Mononuclear cell (primary cell): ENCODE results near the gene WFIKKN1. TPM values are rescaled to one million over a fixed set of nuclear protein-coding genes. Genes with fewer than 3 reads are reported as not detected.

ENCODE experiments used
- H3K27me3 ChIP-seq: 2 replicates; pipeline ENCODE4 v1.6.0; 2011; ENCODE audit warnings: low read length, control low read depth; ENCODE audit not compliant: insufficient read depth
- H3K4me1 ChIP-seq: 2 replicates; pipeline ENCODE4 v1.5.1; 2011; ENCODE audit warnings: mild to moderate bottlenecking, low read length, control low read depth; ENCODE audit not compliant: insufficient read depth
- H3K4me3 ChIP-seq: 2 replicates; pipeline ENCODE4 v1.5.1; 2011; ENCODE audit warnings: mild to moderate bottlenecking, low read length, moderate library complexity
- H3K9me3 ChIP-seq: 2 replicates; pipeline ENCODE4 v1.5.1; 2011; ENCODE audit warnings: low read depth, mild to moderate bottlenecking, control low read depth, low read length
- total RNA-seq: library from RNA; depleted of rRNA; stranded (reverse); fragments of >200 nt; gene quantifications from one replicate; pipeline ENCODE4 v1.2.3, GENCODE V29; 2012

WFIKKN1 gene
- total RNA-seq, 1 donor: 0.31 TPM

- no peak within 1 kb of the TSS for H3K4me3 ChIP-seq
These were observed 44.4 kb downstream of the WFIKKN1 start, which contains the start of gene RHBDL1 for GRCh38 chr16:674968-675883. TSS of gene RHBDL1 (plus strand) at chr16:675671. CDS start at chr16:675791, 120 bp downstream.

GRCh38 chr16:675884-676564 is 45.2 kb downstream of the WFIKKN1 start:
- no peaks in the 10 kb centered on the region for H3K9me3 ChIP-seq
- peaks cover 21% of the 10 kb centered on the region for H3K4me1 ChIP-seq
- H3K27me3 ChIP-seq: no peaks in the 10 kb centered on the region
- no peak overlapping the region for H3K4me3 ChIP-seq

More at GRCh38 chr16:674968-675883, 44.4 kb downstream of the WFIKKN1 start, which contains the start of gene RHBDL1:
- Histone ChIP-seq H3K27me3 (no peaks in the 10 kb centered on the region), H3K4me1 (peaks cover 16% of the 10 kb centered on the region), H3K9me3 (no peaks in the 10 kb centered on the region)

- H3K4me3 ChIP-seq: no peak overlapping the region
- peaks cover 26% of the 10 kb centered on the region for H3K4me1 ChIP-seq
- no peaks in the 10 kb centered on the region for H3K9me3 ChIP-seq
- no peaks in the 10 kb centered on the region for H3K27me3 ChIP-seq
These were observed 45.7 kb downstream of the WFIKKN1 start for GRCh38 chr16:676565-676902.

- Histone ChIP-seq H3K9me3 (no peaks in the 10 kb centered on the region), H3K27me3 (no peaks in the 10 kb centered on the region), H3K4me1 (peaks cover 30% of the 10 kb centered on the region), H3K4me3 (no peak overlapping the region)
These were observed 46.1 kb downstream of the WFIKKN1 start for GRCh38 chr16:676913-677312.

DNA sequence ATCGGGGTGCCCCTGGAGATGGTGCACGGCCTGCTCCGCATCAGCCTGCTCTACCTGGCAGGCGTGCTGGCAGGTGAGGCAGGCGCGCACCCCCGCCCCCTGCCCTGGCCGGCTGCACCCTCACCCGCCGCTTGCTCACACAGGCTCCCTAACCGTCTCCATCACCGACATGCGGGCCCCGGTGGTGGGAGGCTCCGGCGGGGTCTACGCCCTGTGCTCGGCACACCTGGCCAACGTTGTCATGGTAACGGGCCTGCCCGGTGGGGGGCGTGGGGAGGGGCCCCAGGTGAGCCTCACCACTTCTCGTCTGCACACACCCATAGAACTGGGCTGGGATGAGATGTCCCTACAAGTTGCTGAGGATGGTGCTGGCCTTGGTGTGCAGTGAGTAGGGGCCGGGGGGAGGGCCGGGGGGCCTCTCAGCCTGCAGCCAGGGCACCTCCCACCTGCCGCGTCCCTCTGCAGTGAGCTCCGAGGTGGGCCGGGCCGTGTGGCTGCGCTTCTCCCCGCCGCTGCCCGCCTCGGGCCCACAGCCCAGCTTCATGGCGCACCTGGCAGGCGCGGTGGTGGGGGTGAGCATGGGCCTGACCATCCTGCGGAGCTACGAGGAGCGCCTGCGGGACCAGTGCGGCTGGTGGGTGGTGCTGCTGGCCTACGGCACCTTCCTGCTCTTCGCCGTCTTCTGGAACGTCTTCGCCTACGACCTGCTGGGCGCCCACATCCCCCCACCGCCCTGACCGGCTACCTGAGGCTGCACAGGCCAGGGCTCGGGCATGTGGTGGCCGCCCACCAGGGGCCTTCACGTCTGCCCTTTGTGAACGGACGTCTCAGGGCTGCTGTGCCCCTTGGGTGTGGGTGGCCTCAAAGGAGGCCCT is 46.8 kb downstream of the WFIKKN1 start:
- no peaks in the 10 kb centered on the region for H3K9me3 ChIP-seq
- H3K4me1 ChIP-seq: peaks cover 35% of the 10 kb centered on the region
- no peak overlapping the region for H3K4me3 ChIP-seq
- no peaks in the 10 kb centered on the region for H3K27me3 ChIP-seq

DNA sequence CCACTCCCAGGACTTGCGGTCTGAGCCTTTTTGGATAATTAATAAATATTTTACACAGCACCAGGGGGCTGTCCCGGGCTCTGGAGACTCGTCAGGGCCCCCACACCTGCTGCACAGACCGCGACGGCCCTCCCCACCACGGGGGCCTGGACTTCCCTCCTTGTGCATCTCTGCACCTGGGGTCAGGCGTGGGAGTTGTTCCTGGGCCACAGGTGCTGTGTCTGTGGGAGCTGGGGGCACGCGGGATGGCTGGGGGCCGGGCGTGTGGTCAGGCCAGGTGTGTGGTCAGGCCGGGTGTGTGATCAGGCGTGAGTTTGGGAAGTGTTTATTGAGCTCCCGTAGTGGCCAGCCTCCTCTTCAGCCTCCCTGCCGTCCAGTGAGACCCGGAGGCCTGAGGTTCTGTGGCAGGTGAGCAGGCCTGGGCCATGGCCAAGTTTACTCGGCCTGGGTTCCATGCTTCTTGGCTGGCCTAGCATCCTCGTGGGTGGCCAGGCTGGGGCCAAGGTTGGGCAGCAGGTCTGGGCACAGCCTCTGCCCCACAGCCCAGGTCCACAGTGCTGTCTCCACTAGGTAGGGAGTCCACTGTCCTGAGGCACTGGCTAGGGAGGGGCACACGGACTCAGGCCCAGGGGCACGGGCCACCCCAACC is 47.5 kb downstream of the WFIKKN1 start:
- Histone ChIP-seq H3K9me3 (no peaks in the 10 kb centered on the region), H3K27me3 (no peaks in the 10 kb centered on the region), H3K4me3 (no peak overlapping the region), H3K4me1 (peaks cover 42% of the 10 kb centered on the region)

DNA sequence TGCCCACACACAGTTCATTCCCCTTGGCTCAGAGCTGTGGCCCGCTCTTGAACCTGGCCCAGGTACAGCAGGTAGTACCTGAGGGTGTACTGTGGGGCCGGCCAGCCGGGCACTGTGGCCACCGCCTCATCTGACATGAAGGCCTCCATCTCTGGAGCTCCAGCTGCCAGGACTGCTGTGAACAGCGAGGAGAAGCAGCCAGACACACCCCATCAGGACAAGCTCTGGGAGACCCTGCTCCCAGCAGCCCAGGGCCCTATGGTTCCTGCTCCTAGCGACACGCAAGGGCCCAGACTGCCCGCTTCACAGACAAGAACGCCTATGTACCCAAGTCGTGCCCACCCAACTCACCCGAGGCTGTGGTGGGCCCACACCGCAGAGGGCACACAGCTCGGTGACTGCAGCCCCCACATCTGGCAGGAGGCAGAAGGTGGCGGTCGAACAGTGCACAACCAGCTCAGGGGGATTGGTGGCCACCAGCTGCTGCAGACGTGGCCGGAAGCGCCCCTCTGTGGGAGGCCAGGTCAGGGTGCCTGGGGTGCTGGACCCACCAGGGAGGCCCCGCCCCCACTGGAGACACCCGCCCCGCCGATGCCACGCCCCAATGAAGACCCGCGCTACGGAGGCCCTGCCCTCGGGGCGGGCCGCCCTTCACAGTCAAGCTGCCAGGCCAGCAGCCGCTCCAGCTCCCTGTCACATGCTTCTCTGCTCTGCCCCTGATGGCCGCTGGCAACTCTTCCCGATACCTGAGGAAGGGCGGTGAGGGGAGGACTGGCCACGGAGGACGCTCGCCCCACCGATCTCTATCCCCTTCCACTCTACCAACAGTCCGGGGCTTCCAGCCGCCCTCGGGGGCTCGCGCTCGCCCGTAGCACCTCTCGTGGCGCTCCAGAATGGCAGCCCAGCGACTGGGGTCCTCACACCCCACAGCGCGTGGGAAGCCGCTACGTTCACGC is 48.4 kb downstream of the WFIKKN1 start:
- peak overlapping the region; percentile 23 for H3K4me3 ChIP-seq
- no peaks in the 10 kb centered on the region for H3K27me3 ChIP-seq
- peaks cover 48% of the 10 kb centered on the region for H3K4me1 ChIP-seq
- no peaks in the 10 kb centered on the region for H3K9me3 ChIP-seq

DNA sequence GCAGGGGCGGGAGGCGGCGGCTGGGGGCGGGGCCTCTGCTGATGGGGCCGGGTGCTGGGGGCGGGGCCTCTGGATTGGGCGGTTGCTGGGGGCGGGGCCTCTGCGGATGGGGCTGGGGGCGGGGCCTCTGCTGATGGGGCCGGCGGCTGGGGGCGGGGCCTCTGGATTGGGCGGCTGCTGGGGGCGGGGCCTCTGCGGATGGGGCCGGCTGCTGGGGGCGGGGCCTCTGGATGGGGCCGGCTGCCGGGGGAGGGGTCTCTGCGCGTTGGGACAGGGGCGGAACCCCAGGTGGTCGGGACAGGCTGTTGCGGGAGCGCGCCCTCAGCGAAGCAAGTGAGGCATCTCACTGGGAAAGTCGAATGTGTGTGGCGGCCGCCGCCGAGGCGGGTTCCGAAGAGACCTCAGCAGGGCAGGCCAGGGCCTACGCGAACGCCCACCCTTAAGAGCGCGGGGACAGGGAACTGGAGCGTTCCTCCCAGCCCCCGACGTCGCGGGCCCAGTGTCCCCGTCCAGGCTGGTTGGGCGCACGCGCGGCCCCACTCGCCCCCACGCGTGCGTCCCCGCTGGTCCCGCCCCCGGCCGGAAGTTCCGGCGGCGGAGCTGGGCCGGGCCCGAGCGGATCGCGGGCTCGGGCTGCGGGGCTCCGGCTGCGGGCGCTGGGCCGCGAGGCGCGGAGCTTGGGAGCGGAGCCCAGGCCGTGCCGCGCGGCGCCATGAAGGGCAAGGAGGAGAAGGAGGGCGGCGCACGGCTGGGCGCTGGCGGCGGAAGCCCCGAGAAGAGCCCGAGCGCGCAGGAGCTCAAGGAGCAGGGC is 49.2 kb downstream of the WFIKKN1 start, which contains the start of gene STUB1:
STUB1 (plus strand) TSS at position 597 of the 811 bp plus-strand sequence; CDS start at position 713, 116 bp downstream.
- H3K4me3 ChIP-seq: peak within 1 kb of the TSS; percentile 72
- H3K27me3 ChIP-seq: no peaks in the 10 kb centered on the region
- H3K4me1 ChIP-seq: peaks cover 51% of the 10 kb centered on the region
- H3K9me3 ChIP-seq: no peaks in the 10 kb centered on the region

- Histone ChIP-seq H3K4me1 (peaks cover 52% of the 10 kb centered on the region), H3K4me3 (peak overlapping the region; percentile 72), H3K9me3 (no peaks in the 10 kb centered on the region), H3K27me3 (no peaks in the 10 kb centered on the region)
These were observed 49.8 kb downstream of the WFIKKN1 start for GRCh38 chr16:680625-680945.

DNA sequence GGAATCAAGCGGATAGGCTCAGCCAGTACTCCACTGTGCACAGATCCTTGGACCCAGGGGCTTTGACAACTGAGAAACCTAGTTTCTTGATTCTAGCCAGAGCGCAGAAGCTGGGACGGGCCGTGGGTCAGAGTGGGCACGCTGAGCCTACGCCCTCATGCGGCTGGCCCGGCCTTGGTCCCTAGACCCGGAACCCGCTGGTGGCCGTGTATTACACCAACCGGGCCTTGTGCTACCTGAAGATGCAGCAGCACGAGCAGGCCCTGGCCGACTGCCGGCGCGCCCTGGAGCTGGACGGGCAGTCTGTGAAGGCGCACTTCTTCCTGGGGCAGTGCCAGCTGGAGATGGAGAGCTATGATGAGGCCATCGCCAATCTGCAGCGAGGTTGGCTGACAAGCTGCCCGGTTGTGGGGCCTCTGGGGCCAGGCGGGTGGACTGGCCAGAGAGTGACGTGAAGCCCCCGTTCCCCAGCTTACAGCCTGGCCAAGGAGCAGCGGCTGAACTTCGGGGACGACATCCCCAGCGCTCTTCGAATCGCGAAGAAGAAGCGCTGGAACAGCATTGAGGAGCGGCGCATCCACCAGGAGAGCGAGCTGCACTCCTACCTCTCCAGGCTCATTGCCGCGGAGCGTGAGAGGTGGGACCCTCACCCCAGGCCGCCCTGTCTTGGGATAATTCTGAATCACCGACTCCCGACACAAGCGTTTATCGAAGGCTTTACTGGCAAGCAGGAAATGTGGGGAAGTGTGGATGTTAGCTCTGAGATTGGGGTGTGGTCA is 50.4 kb downstream of the WFIKKN1 start:
- H3K9me3 ChIP-seq: no peaks in the 10 kb centered on the region
- peak overlapping the region; percentile 72 for H3K4me3 ChIP-seq
- H3K4me1 ChIP-seq: peaks cover 52% of the 10 kb centered on the region
- H3K27me3 ChIP-seq: no peaks in the 10 kb centered on the region

- Histone ChIP-seq H3K4me1 (peaks cover 52% of the 10 kb centered on the region), H3K9me3 (no peaks in the 10 kb centered on the region), H3K4me3 (no peak overlapping the region), H3K27me3 (no peaks in the 10 kb centered on the region)
These were observed 51.1 kb downstream of the WFIKKN1 start for GRCh38 chr16:681746-682427.
